ENCODE measurements around the gene ZNF469.

GRCh38 chr16:88339930-88340754, 42.6 kb upstream of the ZNF469 start:
- TF ChIP-seq CTCF (IDR thresholded peaks at IDR 0.05) (no peak), POLR2A (IDR thresholded peaks at IDR 0.05) (no peak)

All from testis (tissue), 2 donors.